Myocyte (in vitro differentiated cells): ENCODE data around the gene GLIPR1. TPM values are rescaled to one million over a fixed set of nuclear protein-coding genes. Genes with fewer than 3 reads are reported as not detected.
"Not testable (repeated sequence)": the region's sequence is repeated elsewhere in the genome, so short reads cannot be mapped to it uniquely, and the experiment has no call there.

Source experiments
- DNase-seq: peaks from one replicate; pipeline ENCODE4 v3.0.0-alpha.2; 2012; ENCODE audit warnings: low read depth
- polyA plus RNA-seq: library from polyadenylated mRNA; unstranded; fragments of >200 nt; gene quantifications from one replicate; pipeline ENCODE4 v1.2.1, GENCODE V29; 2012; ENCODE audit warnings: missing spikeins
- total RNA-seq: library from RNA; depleted of rRNA; stranded (reverse); fragments of >200 nt; gene quantifications from 2 replicates; pipeline ENCODE4 v1.2.3, GENCODE V29; 2014

Gene GLIPR1
- total RNA-seq, result 15.9 and 20.7 TPM in 2 replicates
- 35.3 TPM for polyA plus RNA-seq

DNA sequence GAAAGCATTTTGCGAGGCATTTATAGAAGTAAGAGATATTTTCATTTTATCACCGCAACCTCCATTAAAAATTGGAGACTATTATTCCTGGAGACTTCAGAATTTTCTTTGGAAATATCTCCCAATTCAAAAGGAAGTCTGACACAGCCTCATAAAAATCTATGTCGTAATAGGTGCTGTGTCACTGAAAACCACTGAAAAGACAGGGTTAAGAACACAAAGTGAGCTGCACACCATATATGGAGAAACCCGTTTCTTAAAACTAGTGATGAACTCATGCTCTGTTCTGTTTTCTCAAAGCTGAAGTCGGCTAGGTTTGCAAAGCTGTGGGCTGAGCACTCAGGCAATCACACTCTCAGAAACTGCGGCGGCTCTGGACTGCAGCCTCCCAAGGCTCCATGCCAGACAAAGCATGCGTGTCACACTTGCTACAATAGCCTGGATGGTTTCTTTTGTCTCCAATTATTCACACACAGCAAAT is at the start of gene GLIPR1:
TSS of gene GLIPR1 (plus strand) at position 287 of the 481 bp plus-strand sequence. CDS start at position 413, 126 bp downstream.
- peak; percentile 91 for DNase-seq

GRCh38 chr12:75432924-75433323 is 47.6 kb upstream of the GLIPR1 start:
- peak; percentile 9 for DNase-seq

GRCh38 chr12:75437564-75437963 is 43.0 kb upstream of the GLIPR1 start:
- no peak for DNase-seq

- no peak for DNase-seq
Measured at GRCh38 chr12:75438059-75438754, 42.3 kb upstream of the GLIPR1 start.

DNA sequence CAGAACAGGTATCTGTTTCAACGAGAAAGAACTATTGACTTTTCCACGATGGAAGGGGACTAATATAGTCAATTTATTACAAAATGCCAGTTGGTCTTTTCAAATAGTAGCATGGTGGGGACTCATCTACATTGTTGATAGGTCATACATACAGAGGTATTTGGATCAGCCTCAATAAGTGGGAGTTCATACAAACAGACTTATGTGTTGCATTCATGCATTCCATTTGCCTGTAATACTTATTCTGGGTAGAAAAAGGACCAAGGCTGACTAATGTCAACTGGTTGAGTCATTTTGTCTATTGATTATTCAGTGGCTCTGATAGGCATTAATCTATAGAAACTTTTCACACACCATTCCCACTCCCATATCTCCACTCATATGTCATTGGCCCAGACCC is 41.5 kb upstream of the GLIPR1 start:
- no peak for DNase-seq

GRCh38 chr12:75439930-75440329 is 40.6 kb upstream of the GLIPR1 start:
- DNase-seq, result no peak

DNA sequence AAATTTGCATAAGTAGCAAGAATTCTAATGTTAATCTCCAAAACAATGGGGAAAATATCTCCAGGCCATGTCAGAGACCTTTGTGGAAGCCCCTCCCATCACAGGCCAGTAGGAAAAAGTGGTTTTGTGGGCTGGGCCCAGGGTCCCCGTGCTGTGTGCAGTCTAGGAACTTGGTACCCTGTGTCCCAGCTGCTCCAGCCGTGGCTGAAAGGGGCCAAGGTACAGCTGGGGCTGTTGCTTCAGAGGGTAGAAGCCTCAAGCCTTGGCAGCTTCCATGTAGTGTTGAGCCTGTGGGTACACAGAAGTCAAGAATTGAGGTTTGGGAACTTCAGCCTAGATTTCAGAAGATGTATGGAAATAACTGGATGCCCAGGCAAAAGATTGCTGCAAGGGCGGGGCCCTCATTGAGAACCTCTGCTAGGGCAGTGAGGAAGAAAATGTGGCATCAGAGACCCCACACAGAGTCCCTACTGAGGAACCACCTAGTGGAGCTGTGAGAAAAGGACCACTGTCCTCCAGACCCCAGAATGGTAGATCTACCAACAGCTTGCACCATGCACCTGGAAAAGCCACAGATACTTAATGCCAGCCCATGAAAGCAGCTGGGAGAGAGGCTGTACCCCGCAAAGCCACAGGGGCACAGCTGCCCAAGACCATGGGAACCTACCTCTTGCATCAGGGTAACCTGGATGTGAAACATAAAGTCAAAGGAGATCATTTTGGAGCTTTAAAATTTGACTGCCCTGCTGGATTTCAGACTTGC is 38.7 kb upstream of the GLIPR1 start:
- not testable (repeated sequence) for DNase-seq

GRCh38 chr12:75442454-75442853 is 38.1 kb upstream of the GLIPR1 start:
- not testable (repeated sequence) for DNase-seq

GRCh38 chr12:75443709-75444108 is 36.8 kb upstream of the GLIPR1 start:
- DNase-seq, result no peak

- DNase-seq, result peak; percentile 37
Measured at GRCh38 chr12:75444429-75445136, 36.0 kb upstream of the GLIPR1 start.

- DNase-seq, result not testable (repeated sequence)
Measured at GRCh38 chr12:75445137-75445507, 35.4 kb upstream of the GLIPR1 start.

DNA sequence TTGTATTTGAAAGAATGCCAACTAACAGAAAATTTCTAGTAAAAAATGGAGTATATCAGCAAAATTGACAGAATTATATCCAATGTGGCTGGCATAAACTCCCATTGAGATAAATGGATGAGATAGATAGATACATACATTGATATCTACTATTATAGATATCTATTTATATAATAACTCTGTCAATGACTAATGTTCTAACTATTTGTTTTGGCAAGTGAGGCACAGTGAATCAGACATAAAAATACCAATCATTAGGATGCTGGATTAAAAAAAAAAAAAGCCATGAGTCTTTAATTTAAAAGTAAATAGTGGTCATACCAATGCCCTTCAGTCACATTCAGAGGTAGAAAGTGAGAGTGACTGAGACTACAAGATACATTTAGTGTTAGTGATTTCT is 33.7 kb upstream of the GLIPR1 start:
- peak; percentile 9 for DNase-seq

DNA sequence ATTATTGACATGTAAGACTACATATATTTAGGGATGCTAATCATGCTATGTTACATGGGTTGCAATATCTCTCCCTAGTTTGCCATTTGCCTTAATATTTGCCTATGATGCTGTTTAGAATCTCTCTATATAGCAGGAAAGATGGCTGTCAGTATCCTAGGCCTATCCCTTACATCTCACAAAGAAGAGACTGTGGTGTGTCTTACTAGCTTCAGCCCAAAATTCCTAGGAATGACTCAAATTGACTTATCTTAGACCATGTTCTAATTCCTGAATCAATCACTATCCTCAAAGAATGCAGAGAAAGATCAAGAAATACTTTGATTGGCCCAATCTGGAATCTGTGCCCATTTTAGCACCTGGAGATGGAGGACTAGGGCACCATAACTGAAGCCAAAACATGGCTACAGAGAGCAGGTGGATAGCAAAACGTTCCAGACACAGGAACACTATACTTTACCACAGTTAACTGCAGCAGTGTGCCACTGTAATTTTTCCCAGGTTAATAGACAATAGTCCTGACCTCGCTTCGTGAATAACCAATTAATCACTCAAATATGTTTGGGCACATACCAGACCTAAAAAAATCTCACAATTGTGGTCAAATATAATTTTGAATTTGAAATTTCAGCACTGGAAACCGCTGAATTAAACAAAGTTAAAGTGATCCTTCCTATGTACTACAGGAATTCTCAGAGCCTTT is 32.7 kb upstream of the GLIPR1 start:
- DNase-seq, result no peak

- DNase-seq, result peak; percentile 17
Measured at GRCh38 chr12:75452675-75453330, 27.8 kb upstream of the GLIPR1 start.

DNA sequence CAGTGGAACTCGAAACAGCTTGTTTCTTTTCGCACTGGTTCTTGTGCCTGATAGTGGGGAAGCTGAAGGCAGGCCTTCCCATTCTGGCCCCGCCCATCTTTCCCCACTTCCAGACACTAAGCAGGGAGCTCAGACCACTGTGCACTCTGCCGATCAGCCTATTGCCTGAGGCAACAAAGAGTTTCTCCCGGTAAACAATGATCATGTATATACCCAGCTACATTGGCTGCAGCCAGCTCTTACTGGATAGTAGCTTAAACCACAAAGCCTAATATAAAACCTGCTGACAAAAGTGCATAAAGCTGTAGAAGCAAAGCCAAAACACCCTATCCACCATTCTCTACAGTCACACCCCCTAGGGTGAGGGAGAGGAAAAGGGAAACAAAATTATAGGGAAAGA is 24.7 kb upstream of the GLIPR1 start:
- no peak for DNase-seq

DNA sequence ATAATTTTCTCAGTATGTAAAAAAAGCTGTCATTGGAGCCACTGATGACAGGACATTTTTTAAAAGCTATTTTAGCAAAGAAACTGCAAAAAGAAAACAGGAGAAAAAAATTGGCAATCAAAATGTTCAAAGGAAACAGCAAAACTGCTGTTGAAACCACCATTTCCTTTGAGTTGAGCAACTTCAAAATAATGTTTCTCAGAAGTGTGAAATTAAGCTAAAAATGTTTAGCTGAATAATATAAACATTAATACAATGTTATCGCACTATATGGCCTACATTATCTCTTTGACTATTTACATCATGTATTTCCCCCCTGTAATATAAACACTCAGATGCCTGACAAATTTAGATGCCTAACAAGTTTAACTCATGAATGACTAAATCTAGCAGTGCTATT is 23.4 kb upstream of the GLIPR1 start:
- DNase-seq, result no peak

DNA sequence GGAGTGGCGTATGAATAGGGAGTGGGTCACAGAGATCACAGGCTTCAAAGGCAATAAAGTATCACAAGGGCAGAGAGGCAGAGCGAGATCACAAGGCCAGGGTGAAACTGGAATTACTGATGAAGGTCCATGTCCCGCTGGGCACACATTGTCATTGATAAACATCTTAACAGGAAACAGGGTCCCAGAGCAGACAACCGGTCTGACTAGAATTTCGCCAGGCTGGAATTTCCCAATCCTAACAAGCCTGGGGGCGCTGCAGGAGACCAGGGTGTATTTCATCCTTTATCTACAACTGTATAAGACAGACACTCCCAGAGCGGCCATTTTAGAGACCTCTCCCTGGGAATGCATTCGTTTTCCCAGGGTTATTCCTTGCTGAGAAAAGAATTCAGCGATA is 22.7 kb upstream of the GLIPR1 start:
- not testable (repeated sequence) for DNase-seq

GRCh38 chr12:75459755-75460154 is 20.8 kb upstream of the GLIPR1 start:
- DNase-seq, result no peak

- DNase-seq, result no peak
Measured at GRCh38 chr12:75460204-75460603, 20.4 kb upstream of the GLIPR1 start.
